Inflammatory macrophage treated with lipopolysaccharide for 1 hour (primary cell): ENCODE data around the gene CAPN13.

ENCODE experiments used
- DNase-seq, 2 donors: peaks; one replicate each; pipeline ENCODE4 v3.0.0-alpha.2; 2020 to 2022

The CAPN13 gene

GRCh38 chr2:30721668-30722647 is 85.3 kb downstream of the CAPN13 start:
- no peak for DNase-seq

- no peak for DNase-seq
Observed at GRCh38 chr2:30721241-30721640, 86.0 kb downstream of the CAPN13 start.

GRCh38 chr2:30717081-30717650 is 90.1 kb downstream of the CAPN13 start:
- no peak for DNase-seq

- no peak for DNase-seq
Observed at GRCh38 chr2:30716123-30716900, 90.9 kb downstream of the CAPN13 start.

GRCh38 chr2:30714811-30715709 is 92.2 kb downstream of the CAPN13 start:
- peak; percentile 44 to 56 for DNase-seq

- DNase-seq: no peak
Observed at GRCh38 chr2:30713698-30714097, 93.5 kb downstream of the CAPN13 start.

GRCh38 chr2:30711646-30712085 is 95.6 kb downstream of the CAPN13 start:
- peak; percentile 86 to 99 for DNase-seq

GRCh38 chr2:30710461-30710860 is 96.8 kb downstream of the CAPN13 start:
- no peak for DNase-seq

- DNase-seq: no peak
Observed at GRCh38 chr2:30710016-30710415, 97.2 kb downstream of the CAPN13 start.

- no peak for DNase-seq
Observed at GRCh38 chr2:30709516-30709915, 97.7 kb downstream of the CAPN13 start.

- peak in 1 of 2 donors; percentile 31 for DNase-seq
Observed at GRCh38 chr2:30708491-30709290, 98.6 kb downstream of the CAPN13 start.

- DNase-seq: no peak
Observed at GRCh38 chr2:30707304-30707903, 99.8 kb downstream of the CAPN13 start.

- peak; percentile 33 to 69 for DNase-seq
Observed at GRCh38 chr2:30706534-30707303, 100.5 kb downstream of the CAPN13 start.

GRCh38 chr2:30705711-30706533 is 101.3 kb downstream of the CAPN13 start:
- DNase-seq: no peak

- no peak for DNase-seq
Observed at GRCh38 chr2:30705056-30705455, 102.2 kb downstream of the CAPN13 start.

GRCh38 chr2:30704309-30705020 is 102.8 kb downstream of the CAPN13 start:
- no peak for DNase-seq

- peak; percentile 57 for DNase-seq
Observed at GRCh38 chr2:30702694-30703093, 104.6 kb downstream of the CAPN13 start.

GRCh38 chr2:30701782-30702181 is 105.5 kb downstream of the CAPN13 start:
- DNase-seq: no peak
